ENCODE results near the gene ZBTB16.

GRCh38 chr11:114083391-114084252, 24.1 kb downstream of the ZBTB16 start:
- TF ChIP-seq REST (tag by site-specific recombination; IDR thresholded peaks at IDR 0.05) (no peak), ZNF768 (tag by site-specific recombination; IDR thresholded peaks at IDR 0.05) (no peak), PRDM2 (tag by site-specific recombination; IDR thresholded peaks at IDR 0.05; ENCODE audit: borderline replicate concordance) (no peak)

Measured in HEK293 (cell line).